Hematopoietic multipotent progenitor cell (in vitro differentiated cells): Measurements from ENCODE around the gene LGR4. TPM values are rescaled to one million over a fixed set of nuclear protein-coding genes. Genes with fewer than 3 reads are reported as not detected.

ENCODE experiments used
- DNase-seq, 3 donors: peaks; one replicate each; pipeline ENCODE4 v3.0.0-alpha.2; 2011 to 2015; ENCODE audit warnings: low read depth in 2 of 3, low spot score in 2 of 3
- total RNA-seq: library from RNA; depleted of rRNA; stranded (reverse); fragments of >200 nt; gene quantifications from one replicate; pipeline ENCODE4 v1.2.3, GENCODE V29; 2012

Gene LGR4
- total RNA-seq, 1 donor: 2.7 TPM

DNA sequence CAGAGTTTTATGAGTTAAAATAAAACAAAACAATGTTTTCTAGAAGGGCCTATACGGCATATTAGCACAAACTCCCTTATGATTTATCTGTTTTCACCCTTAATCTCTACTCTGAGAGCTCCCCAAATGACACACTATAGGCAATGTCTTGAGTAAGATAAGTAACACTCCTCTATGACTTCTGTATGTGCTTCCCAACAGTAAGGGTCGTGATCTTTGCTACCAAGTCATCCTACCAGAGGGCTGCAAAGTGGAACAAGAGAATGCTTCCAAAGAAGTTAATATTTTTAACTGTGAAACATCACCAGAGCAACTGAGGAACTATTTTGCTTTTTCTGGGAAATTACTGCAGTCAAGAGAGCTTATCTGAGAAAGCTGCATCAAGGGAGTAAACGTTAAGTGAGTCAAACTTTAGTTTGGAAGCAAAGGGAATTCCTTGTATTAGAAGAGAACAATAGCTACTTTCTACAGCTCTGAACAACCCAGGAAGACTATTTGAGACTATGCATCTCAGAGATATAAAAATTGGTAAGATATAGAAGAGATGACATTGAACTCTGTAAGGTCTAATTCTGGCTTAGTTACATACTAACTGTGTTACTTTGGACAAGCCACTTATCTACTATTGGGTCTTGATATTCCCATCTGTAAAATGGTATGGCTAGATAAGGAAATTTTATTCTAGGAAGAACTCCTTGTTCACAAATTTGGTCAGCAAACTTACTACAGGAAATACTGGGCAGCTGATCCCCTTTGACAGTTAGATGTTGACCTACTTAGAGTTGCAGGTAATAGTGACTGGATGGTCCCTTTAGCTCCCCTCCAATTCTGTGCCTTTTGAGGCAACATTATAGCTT lies 65.9 kb downstream of the LGR4 start:
- DNase-seq: no peak

GRCh38 chr11:27405134-27405533 lies 67.5 kb downstream of the LGR4 start:
- no peak for DNase-seq

GRCh38 chr11:27404427-27404826 lies 68.2 kb downstream of the LGR4 start:
- no peak for DNase-seq

DNA sequence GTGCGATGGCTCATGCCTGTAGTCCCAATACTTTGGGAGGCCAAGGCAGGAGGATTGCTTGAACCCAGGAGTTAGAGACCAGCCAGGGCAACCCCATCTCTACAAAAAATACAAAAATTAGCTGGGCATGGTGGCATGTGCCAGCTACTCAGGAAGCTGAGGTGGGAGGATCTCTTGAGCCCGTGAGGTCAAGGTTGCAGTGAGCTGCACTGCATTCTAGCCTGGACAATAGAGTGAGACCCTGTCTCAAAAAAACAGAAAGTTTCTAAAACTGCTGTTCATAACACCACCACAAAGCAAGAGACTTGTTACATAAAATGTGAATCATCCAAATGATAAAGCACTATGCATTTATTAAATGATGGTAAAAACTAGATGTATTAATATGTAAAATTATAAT lies 69.4 kb downstream of the LGR4 start:
- DNase-seq: no peak

DNA sequence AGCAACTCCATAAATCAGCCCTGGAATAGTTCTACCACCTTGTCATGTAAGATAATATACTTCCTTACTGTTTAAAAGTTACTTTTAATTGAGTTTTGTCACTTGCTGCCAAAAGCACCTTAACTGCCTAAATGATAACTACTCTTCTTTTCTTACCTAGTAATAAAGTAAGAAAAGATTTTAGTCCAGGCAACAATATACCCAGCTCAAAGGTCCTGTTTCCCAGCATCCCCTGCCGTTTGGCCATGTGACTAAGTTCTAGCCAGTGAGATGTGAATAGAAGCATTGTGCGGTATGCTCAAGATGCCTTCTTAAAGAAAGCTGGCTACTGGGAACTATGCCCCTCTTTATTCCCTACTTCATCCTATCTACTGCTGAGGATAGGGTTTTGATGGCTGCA lies 70.1 kb downstream of the LGR4 start:
- DNase-seq: no peak

- no peak for DNase-seq
Observed at GRCh38 chr11:27401833-27402316, 70.7 kb downstream of the LGR4 start.

- DNase-seq: no peak
Observed at GRCh38 chr11:27401280-27401832, 71.2 kb downstream of the LGR4 start.

DNA sequence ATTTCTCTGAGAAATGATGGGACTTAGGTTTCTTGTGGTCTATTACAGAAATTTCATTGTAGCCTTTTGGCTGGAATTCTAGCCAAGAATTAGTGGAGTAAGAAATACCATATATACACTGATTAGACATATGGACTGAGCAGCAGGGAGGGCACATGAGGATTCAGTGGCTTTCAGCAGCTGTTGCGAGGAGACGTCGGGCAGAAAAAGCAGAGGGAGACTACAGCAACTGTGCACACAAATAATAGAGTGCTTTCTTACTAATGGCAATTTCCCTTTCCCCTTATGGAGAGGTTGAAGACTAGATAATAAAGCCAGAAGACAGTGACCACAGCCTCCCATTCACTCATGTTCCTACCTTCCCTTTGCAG lies 74.2 kb downstream of the LGR4 start:
- DNase-seq: no peak

GRCh38 chr11:27397624-27398399 lies 74.8 kb downstream of the LGR4 start:
- no peak for DNase-seq

GRCh38 chr11:27396259-27396839 lies 76.2 kb downstream of the LGR4 start:
- no peak for DNase-seq

GRCh38 chr11:27395556-27396258 lies 76.9 kb downstream of the LGR4 start:
- DNase-seq: no peak

GRCh38 chr11:27394781-27395228 lies 77.8 kb downstream of the LGR4 start:
- no peak for DNase-seq

DNA sequence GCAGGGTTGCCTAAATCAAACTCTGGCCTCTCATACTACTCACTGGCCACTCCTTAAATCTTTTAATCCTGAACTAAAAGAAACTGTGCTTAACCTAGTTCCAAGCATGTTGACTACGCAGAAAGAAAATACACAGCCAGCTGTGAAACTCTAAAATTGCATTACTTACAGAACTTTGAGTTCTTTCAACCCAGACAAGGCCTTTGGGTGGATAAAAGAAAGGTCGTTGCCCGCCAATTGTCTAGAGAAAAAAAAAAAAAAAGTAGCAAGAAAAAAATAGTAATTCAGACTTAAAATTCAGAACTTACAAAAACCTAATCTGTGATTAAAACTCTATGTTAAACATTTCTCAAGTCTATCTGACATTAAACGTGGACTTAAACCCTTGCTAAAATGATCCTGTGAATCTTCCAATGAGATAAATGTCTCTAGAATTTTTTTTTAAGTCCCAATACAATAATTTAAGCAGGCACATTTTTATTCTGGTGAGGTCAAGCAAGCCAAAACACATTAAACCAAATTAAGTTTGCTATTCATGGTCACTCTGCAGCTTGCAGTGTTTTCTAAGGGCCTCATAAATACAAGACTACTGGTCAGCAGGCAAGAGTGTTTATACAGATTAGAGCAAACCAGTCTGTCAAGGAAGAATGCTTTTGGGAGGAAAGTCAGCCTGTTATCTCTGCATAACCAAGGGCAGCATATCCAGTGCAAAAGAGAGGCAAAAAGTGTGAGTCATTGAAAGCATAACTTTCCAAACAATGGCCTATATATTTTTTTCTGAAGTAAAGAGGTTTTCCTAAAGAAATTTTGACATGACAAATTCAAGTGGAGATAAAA lies 80.1 kb downstream of the LGR4 start:
- no peak for DNase-seq

DNA sequence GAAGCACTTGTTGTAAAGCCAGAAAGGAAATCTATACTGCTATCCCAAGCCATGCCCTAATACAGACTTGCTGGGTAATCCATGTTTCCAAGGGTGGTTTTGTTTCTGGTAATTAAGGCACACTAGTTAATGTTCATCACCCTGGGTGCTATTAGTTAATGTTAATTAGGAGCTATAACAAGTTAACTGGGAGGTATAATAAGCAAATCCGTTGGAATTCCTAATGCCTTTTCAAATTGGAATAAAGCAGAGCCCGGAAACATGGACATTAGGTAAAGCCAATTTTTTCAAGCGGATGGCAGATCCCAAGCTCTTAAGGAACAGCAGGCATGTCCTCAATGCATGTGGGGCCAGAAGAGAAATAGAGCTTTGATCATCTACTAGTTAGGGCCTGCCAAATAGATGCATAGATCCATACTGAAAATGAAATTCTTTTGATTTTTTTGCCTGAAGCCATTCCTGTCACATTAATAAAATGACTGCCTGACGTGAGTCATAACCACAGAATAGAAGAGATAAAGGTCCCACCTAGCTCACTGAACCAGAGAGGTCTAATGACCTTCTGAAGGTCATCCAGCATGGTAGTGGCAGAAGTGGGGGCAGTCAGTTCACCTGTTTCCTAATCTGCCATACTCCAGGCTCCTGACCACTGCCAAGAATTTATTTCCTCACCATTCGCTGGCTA lies 81.1 kb downstream of the LGR4 start:
- DNase-seq: no peak

GRCh38 chr11:27390318-27391295 lies 82.0 kb downstream of the LGR4 start:
- no peak for DNase-seq

DNA sequence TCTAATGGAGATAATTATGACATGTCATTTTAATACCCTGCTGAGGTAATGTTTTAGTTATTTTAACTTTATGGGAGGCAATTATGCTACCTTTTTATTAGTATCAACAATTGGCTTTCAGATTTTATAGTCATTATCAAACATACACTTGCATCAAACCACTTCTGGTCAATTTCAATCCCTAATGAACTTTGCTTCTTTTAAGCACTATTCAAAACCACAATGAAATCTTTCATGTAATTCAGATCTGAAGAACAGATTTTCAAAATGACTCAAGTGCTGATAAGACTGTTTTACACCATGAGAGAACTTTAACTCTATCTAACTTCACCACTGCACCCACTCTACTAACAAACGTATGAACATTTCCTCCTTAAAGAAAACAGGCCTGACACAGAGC lies 83.7 kb downstream of the LGR4 start:
- no peak for DNase-seq

DNA sequence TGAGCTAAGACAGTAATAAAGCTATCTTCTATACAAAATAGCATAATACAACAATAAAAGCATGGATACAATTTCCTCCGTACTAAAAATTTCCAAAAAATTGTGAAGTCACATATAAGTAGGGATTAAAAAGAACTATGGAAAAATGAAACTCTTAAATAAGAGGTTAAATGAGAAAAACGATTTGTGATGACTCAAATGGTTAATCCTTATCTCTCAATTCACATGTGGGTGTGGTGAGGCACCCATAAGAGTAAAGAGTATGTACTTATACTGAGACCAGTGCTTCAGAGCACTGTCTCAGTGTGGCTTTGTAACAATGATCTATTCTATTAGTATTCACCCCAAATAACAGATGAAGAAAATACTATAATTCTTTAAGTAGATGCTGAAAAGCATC lies 84.6 kb downstream of the LGR4 start:
- no peak for DNase-seq

GRCh38 chr11:27387362-27387761 lies 85.2 kb downstream of the LGR4 start:
- no peak for DNase-seq
